NOMO-1 treated with DMSO at 0.1 percent for 48 hours (cell line): ENCODE results near the gene CWC22.
A peak's percentile ranks its signal among the peaks of the same experiment; 100 is the strongest.

Experiments
- DNase-seq: peaks from one replicate; lab custom pipeline; 2025; ENCODE audit not compliant: unreplicated experiment; lab: John Stamatoyannopoulos, UW

CWC22 gene

DNA sequence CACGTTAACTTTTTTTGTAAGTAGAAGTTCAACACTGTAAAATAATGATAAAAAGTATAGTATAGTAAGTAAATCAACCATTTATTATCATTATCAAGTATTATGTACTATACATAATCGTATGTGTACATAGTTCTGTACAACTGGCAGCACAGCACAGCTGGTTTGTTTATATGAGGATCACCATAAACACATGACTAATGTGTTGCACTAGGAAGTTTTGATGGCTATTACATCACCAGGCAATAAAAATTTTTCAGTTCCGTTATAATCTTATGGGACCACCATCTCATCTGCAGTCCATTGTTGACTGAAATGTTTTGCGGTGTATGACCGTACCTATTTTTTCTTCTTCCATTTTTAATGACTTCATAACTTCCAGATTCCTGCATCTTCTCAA lies 106.4 kb downstream of the CWC22 start:
- DNase-seq, result no peak

DNA sequence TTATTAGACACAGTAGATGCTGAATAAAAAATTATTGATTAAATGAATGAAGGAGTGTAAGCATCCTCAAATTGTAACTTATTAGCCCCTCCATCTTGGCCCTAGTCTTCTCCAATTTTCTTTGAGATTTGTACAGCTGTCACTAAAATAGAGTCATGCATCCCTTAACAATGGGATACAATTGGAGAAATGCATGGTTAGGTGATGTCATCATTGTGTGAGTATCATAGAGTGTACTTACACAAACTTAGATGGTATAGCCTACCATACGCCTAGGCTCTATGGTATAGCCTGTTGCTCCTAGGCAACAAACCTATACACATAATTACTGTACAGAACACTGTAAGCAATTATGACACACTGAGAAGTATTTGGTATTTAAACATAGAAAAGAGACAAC lies 107.4 kb downstream of the CWC22 start:
- no peak for DNase-seq

DNA sequence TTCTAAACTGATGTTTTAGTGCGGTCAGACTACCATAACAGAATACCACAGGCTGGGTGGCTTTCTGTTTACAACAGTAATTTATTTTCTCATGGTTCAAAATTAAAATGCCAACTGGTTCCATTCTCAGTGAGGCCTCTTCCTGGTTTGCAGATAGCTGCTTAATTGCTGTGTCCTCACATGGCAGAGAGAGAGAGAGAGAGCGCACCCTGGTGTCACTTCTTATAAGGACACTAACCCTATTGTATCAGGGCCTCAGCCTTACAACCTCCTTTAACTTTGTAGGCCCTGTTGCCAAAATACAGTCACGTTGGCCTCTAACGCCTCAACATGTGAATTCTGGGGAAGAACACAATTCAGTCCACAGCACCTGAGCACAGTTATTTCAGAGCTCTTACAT lies 108.2 kb downstream of the CWC22 start:
- peak; percentile 20 for DNase-seq
